Measurements from ENCODE around the gene WFDC5.
A peak's percentile ranks its signal among the peaks of the same experiment; 100 is the strongest.
"Not testable (repeated sequence)": the region's sequence is repeated elsewhere in the genome, so short reads cannot be mapped to it uniquely, and the experiment has no call there.

The WFDC5 gene

GRCh38 chr20:45114465-45115385 lies at the start of gene WFDC5:
Gene WFDC5 (minus strand): TSS chr20:45115174. CDS start chr20:45115083, 91 bp downstream.
- no peak for FAIRE-seq
- no peak for DNase-seq (ENCODE audit: low spot score)

GRCh38 chr20:45163083-45163803 lies 48.3 kb upstream of the WFDC5 start:
- DNase-seq (ENCODE audit: low spot score) (no peak), FAIRE-seq (no peak)

- FAIRE-seq (peak; percentile 91), DNase-seq (ENCODE audit: low spot score) (peak; percentile 84)
Observed at GRCh38 chr20:45157962-45158361, 43.0 kb upstream of the WFDC5 start.

- FAIRE-seq (no peak), DNase-seq (ENCODE audit: low spot score) (no peak)
Observed at GRCh38 chr20:45156713-45157112, 41.7 kb upstream of the WFDC5 start.

- DNase-seq (ENCODE audit: low spot score); FAIRE-seq: not testable (repeated sequence)
Observed at GRCh38 chr20:45154794-45155193, 39.8 kb upstream of the WFDC5 start.

GRCh38 chr20:45154183-45154582 lies 39.2 kb upstream of the WFDC5 start:
- DNase-seq (ENCODE audit: low spot score): no peak
- FAIRE-seq: no peak

GRCh38 chr20:45153752-45154151 lies 38.8 kb upstream of the WFDC5 start:
- DNase-seq (ENCODE audit: low spot score): no peak
- no peak for FAIRE-seq

- FAIRE-seq (no peak), DNase-seq (ENCODE audit: low spot score) (no peak)
Observed at GRCh38 chr20:45153147-45153546, 38.2 kb upstream of the WFDC5 start.

- no peak for FAIRE-seq
Observed at GRCh38 chr20:45152405-45152804, 37.4 kb upstream of the WFDC5 start.

GRCh38 chr20:45149062-45149461 lies 34.1 kb upstream of the WFDC5 start:
- DNase-seq (ENCODE audit: low spot score): no peak
- FAIRE-seq: no peak

More at GRCh38 chr20:45152405-45152804, 37.4 kb upstream of the WFDC5 start:
- no peak for DNase-seq (ENCODE audit: low spot score)

- DNase-seq (ENCODE audit: low spot score) (no peak), FAIRE-seq (no peak)
Observed at GRCh38 chr20:45140836-45141235, 25.9 kb upstream of the WFDC5 start.

GRCh38 chr20:45139733-45140375 lies 24.9 kb upstream of the WFDC5 start:
- not testable (repeated sequence) for FAIRE-seq; DNase-seq (ENCODE audit: low spot score)

GRCh38 chr20:45138561-45139300 lies 23.8 kb upstream of the WFDC5 start:
- FAIRE-seq (no peak), DNase-seq (ENCODE audit: low spot score) (peak; percentile 82)

- DNase-seq (ENCODE audit: low spot score) (no peak), FAIRE-seq (peak; percentile 83)
Observed at GRCh38 chr20:45136911-45137310, 21.9 kb upstream of the WFDC5 start.

- peak; percentile 56 for DNase-seq (ENCODE audit: low spot score)
- peak; percentile 93 for FAIRE-seq
Observed at GRCh38 chr20:45128099-45128498, 13.1 kb upstream of the WFDC5 start.

- DNase-seq (ENCODE audit: low spot score) (no peak), FAIRE-seq (no peak)
Observed at GRCh38 chr20:45124365-45124764, 9.4 kb upstream of the WFDC5 start, which contains the start of gene WFDC12. Gene WFDC12 (minus strand): TSS chr20:45124465. CDS start chr20:45124447, 18 bp downstream.

- FAIRE-seq (no peak), DNase-seq (ENCODE audit: low spot score) (no peak)
Observed at GRCh38 chr20:45121388-45121787, 6.4 kb upstream of the WFDC5 start.

- FAIRE-seq (no peak), DNase-seq (ENCODE audit: low spot score) (no peak)
Observed at GRCh38 chr20:45119556-45120266, 4.7 kb upstream of the WFDC5 start.

- FAIRE-seq (no peak), DNase-seq (ENCODE audit: low spot score) (no peak)
Observed at GRCh38 chr20:45118028-45118427, 3.1 kb upstream of the WFDC5 start.

- no peak for FAIRE-seq
- no peak for DNase-seq (ENCODE audit: low spot score)
Observed at GRCh38 chr20:45117581-45117980, 2.6 kb upstream of the WFDC5 start.

Measured in urothelium cell line (cell line).